Activated naive CD4-positive, alpha-beta T cell (primary cell): Measurements from ENCODE around the gene CAMKMT.

Experiments
- DNase-seq, 4 experiments: peaks; one replicate each; lab custom pipeline; 2025; lab: John Stamatoyannopoulos, UW

The CAMKMT gene

DNA sequence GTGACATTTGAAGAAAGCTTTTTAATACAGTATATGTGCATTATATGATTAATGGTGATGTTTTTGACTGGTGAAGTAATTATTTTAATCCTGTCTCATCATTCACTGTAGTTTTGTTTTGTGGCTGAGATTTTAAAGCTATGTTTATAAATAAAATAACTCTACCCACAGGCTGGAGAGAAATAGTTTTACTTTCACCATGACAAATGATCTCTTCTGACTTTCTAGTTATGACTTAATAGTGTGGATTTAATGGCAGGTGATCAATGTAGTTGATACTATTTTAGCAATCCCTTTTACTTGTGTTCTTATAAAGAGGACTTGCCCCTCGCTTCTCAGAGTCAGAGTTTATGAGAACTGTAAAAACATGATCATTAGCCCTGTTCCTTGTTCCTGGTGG lies 290.2 kb downstream of the CAMKMT start:
- no peak for DNase-seq

DNA sequence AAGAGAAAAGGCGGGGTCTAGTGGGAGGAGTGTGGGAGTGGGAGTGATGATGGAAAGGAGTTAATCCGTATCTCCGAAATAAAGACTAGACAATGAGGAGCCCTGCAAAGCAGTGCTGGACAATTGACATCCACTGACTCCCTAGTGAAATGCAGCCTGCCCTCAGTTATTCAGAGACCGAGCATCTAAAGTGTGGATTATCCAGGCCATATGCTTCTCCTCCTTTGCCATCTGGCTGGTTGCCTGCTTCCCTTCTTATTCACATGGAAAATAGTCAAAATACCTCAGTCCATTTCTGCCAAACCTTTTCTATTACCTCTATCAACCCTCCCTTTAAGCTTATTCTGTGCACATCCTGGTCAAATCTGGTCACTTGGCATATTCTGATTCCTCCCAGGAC lies 291.0 kb downstream of the CAMKMT start:
- no peak for DNase-seq

DNA sequence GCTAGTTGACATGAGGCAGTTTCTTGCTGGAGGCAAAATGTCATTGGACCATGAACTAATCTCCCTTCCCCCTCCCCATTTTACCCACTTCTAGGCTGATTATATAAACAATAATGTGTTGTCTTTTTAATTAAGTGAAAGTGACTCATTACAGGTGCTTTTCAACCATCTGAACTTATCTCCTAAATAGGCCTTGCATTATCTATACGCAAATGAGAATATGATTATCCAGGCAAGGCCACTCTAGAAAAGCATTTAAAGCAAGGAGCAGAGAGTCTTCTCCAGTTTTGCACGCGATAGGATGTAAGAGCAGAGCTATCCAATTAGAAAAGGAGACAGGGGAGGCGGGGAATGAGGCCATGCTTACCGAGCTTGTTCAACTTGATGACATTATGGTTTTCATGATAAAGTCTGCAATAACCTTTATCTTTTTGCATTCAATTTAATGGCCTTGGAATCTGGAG lies 293.7 kb downstream of the CAMKMT start:
- no peak for DNase-seq

DNA sequence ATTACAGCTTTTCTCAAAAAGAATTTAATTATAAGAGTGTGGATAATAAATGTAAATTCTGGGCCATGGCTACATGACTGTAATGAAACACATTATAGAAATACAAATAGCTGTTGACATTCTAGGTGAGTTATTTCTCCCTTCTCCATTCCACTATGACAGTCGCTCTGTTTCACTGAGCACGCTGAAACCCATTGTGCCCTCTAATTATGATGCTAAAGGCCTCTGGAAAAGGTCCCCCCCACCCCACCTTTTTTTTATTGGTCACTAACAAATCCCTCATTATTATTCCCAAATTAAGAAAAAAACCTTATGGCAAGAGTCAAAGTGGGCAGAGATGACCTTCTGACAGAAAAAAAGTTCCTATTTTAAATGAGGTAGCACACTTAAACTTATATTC lies 294.7 kb downstream of the CAMKMT start:
- no peak for DNase-seq

DNA sequence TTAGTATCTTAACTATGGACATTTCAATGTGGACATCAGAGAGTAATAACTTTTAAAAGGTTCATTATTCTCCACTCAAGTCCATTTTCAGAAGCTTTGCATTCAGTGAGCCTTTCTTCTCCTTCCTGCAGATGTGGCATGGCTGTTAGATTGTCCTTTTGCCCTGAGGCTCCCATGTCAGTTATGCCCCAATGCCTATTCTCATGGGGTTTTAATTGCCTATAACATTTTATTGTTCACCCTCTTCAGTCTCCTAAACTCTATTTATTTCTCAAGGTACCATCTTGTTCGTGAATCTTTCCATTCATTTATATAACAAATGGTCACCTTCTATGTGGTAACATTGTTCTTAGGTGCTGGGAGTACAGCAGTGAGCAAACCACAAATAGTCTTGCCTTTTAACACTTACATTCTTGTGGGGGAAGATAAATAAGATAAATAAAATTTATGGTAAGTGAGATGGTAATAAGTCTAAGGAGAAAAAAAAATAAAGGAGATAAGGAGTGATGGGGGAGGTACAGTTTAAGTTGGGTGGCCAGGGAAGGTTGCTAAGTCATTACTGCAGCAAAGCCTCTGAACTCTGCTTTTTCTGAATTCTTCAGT lies 301.8 kb downstream of the CAMKMT start:
- DNase-seq, result no peak

DNA sequence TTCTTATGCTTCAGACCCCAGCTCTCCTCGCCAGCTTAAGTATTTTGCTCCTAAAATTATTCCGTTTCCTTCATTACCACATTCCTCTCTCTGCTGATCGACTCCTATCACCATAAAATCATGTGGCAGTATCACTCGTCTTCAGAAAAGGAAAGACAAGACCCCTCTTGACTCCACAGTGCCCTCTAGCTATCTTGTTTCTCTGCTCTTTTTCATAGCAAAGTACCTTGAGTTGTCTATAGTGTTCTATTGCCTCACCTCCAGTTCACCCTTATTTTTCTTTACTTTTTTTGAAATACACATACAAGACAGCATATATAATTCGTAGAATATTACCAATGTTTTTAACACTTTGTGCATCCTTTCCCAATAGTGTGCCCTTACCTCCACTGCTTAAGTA lies 306.6 kb downstream of the CAMKMT start:
- DNase-seq, result no peak

DNA sequence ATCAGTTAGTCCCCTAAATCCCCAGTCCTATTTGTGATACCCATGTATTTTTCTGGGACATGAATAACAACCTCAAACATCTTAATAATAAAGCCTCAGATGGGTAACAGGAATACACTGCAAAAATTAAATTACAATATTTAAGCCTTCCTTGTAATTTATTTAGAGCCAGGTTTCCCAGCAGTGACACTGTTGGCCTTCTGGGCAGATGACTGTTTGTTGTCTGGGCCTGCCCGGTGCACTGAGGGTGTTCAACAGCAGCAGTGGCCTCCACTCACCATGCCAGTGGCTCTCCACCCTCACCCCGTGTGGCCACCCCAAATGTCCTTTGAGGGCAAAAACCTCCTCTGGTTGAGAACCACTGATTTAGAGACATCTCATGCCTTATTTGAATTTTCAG lies 309.5 kb downstream of the CAMKMT start:
- DNase-seq, result no peak

DNA sequence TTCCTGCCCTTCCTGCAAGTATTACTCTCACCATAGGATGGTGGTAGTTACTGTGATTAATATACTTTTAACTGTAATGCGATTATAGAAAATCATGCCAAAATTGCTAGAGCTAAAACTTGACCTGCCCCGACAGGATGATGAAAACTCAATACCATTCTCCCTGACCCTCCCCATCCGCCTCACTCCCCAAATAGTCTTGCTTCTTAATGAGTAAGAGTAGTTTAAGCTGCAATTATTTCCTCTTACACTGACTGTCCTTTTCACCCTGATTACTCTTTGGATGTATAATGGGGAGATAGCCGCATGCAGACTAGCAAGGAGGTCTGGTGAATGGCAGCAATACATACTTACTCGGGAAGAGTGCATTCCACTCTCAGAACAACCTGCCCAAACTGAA lies 310.2 kb downstream of the CAMKMT start:
- DNase-seq, result no peak

DNA sequence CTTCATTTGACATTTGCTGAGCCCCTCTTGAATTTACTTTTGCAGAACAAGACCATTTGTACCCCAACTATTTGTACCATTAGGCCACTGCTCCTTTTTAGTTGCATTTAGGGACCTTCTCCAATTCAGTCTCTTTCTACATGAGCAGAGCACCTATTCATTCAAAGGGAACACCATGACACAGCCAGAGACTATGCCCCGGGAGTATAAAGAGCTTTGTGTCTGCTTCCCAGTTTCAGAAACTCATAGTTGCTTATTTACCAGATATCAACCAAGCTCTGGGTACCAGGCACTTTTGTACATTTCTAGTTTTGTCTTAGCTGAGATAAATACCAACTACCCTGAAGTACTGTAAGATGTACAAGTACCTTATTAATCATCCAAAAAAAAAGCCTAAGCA lies 310.7 kb downstream of the CAMKMT start:
- no peak for DNase-seq

DNA sequence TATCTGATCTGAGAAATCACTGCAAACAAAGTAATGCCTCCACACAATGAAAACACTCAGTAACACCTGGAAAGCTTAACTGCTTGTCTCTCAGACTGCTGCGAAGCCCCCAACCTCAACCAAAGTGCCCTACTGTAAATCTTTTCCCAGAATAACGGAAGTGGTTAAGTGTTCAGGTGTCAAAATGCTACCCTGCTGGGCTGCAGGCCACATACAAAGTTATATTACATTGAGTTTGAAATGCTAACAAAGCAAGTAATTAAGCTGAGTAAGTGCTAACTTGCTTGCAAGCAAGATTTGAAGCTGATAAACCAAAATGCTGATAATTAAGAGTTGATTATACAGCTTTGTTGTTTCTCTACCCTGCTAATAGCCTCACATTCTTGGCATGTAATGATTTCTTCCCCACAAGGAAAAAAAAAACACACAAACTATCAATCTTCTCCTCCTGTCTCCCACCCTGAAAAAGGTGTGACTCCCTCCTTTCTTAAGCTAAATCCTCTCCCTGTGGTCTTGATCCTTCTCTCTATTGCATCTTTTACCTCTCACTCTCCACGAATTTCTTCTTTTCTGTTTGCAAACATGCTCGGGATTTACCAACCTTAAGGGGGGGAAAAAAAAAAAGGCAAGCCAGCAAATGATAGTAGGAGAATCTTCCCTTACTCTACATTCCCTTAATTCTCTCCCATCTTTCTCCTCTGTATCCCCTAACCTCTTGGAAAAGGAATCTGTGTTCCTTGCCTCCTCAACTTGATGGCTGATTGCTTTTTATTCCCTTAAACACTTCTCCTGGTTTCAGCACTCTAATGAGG lies 312.9 kb downstream of the CAMKMT start:
- DNase-seq, result no peak

DNA sequence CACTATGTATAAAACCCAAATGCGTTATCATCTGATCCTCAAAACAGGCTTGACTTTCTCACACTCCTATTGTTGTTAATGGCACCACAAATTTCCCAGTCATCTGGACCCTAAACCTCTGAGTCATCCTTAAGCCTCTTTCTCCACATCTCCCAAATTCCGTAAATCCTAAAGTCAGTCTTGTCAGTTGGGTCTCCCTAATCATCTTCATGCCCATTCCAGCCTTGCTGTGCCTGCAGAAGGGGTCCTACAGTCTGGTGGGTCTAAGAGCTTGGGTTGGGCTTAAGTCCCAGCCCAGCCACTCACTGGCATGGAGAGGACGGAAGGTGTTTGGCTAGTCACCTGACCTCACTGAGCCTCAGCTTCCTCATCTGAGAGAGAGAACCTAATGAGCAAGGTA lies 314.6 kb downstream of the CAMKMT start:
- DNase-seq, result no peak

DNA sequence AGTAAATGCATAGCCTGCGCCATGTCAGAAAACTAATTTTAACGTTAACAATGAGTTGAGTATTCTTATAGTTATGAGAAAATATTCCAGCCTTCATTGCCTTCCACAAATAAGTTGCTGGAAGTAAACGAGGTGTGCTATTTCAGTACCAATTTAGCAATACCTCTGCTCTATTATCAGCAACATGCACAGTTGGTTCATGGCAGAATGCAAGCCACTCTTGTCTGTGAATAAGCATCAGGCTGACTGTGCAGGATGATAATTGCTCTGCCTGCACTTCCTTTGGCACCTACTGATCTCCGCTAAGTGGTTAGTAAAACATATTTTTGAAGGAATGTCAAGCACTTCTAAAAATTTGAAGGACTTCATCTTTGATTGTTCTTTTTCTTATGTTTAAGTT lies 317.8 kb downstream of the CAMKMT start:
- no peak for DNase-seq

DNA sequence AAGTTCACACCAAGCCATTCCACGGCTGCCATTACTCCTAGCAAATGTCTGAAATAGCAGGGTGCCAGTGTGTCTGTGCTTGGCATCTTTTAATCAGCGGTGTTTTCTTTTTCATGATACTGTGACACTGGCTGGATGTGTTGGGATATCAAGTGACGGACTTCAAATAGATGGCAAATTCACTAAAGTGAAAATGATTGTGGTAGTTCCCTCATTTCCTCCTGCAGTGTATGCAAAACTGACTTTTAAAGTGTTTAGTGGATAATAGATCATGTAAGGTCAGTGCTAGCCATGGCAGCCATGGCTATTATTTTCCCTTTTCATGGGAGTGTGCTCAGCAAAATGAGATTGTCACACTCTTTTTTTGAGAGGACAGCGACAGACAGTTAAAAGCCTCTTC lies 318.2 kb downstream of the CAMKMT start:
- no peak for DNase-seq

DNA sequence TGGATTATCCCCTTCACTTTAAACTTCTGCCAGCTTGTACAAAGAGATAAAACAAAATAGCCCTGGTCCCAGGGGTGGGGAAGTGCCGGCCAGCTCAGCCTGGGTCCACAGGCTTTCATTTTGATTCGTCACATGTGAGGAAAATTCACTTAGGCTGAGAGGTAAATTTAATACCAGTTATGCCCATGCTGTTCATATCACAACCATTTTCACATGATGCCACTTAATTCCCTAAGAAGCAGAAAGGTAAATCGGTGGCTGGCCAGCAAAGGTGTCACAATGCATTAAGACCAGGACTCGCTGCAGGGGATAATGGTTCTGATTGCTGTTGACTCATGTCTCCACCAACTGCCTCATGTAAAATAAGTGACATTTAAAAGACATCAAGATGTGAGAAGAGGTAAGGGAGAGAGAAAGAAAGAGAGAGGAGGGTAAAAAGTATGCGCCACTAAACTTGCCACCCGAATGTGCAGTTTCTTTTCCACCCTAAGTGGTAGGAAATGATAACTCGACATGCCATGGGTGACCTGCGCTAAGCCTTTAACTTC lies 318.8 kb downstream of the CAMKMT start:
- DNase-seq, result no peak

DNA sequence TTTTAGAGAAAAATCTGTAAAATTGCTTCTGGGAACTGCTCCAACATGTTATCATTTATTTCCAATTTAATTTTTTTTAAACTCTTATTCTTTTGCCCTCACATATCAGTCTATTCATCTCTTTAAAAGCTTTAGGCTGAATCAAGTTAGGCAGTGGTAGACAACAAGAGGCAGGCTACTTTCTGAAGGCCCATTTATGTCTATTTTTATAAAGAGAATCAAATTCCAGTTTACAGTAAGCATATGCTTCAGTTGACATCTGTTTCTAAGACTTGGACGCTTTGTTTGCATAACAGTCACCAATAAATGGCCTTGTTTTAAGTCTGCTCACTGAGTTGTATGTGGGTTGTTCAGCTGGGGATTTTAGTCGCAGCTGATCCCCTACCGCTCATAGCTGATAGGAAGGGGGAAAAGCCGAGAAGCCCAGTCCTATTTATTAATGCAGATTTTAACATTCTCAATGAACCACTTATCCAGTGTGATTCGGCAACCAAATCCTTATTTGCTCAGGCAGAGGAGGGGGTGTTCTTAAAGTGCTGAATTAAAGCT lies 319.3 kb downstream of the CAMKMT start:
- DNase-seq, result no peak

DNA sequence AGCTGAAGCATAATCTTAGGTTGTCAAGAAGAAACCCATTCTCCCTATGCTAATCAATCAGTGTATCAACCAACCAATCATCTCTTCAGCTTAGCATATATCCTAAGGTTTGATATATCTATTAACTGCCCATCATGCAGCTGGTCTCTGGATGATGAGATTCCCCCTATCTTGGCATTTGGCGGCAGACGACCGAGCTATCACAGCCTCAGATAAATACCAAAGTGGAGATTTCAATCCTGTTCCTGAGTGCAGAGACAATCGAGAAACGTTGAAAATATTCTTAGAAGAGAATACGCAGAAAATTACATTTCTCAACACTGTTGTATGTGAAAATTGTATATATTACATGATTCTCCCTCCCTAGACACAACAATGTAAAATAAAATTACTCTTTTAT lies 320.7 kb downstream of the CAMKMT start:
- no peak for DNase-seq

DNA sequence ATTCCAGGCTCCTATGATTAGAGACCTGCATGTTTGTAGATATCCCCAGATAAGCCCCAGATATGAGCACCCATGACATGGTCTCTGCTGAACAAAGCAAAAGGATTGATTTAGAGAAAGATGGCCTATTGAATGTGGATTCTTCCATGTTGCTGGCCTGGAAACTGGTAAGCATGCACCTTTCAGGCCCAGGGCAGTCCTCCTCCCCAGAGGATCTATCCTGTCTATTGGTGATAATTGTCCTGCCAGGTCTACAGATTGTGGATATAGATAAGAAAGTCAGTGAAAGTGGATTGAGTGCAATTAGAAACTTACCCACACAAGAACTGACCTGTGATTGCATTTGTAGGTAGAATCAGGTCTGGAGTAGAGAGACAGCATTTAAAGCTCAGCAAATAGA lies 322.8 kb downstream of the CAMKMT start:
- DNase-seq, result no peak

DNA sequence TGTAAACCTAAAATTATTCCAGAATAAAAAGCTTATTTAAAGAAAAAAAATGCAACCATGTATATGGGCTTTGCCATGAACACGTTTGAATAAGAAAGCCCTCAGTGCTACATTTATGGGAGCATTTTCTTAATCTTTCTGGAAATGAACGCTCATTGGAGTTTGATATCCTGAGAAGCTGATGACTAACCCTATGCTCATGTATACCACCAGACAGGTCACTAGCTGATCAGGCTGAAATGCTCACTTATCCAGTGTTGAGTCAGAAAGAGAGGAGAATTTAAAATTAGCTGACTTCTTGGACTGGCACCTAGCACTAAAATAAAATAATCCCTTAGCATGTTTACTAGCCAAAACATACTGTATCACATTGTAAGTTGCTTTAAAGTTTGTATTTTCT lies 324.8 kb downstream of the CAMKMT start:
- no peak for DNase-seq

DNA sequence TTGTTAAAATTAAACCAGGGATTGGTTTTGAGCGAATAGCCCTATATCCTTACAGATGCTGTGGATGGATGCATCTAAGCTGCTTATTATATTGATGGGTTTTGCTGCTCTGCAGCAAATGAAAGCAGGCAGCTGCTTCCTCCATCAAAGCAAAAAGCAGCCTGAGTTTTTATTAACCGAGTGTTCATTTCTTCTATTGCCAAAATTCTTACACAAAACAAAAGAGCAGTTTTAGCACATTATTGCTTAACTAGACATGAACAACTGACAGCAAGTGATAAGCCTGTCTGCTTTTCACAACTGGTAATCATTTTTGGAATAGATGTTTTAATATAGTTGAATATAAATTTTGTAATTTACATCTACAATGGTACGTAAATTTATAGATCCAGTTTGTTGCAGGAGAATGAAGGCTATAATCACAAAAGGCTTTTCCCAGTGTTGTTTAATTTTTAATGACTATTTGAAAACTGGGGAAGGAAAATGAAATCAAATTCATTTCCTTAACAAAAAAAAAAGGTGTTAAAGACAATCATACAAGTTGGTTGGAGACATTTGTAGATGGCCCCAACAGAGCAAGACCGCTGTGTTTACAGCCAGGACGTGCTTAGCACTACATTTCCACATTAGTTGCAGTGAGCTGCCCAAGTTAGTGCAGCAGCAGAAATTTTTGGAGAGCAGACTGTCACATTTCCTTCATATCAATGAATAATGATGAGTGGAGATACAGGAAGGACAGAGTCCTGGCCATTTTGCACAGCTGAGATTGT lies 326.1 kb downstream of the CAMKMT start:
- no peak for DNase-seq

DNA sequence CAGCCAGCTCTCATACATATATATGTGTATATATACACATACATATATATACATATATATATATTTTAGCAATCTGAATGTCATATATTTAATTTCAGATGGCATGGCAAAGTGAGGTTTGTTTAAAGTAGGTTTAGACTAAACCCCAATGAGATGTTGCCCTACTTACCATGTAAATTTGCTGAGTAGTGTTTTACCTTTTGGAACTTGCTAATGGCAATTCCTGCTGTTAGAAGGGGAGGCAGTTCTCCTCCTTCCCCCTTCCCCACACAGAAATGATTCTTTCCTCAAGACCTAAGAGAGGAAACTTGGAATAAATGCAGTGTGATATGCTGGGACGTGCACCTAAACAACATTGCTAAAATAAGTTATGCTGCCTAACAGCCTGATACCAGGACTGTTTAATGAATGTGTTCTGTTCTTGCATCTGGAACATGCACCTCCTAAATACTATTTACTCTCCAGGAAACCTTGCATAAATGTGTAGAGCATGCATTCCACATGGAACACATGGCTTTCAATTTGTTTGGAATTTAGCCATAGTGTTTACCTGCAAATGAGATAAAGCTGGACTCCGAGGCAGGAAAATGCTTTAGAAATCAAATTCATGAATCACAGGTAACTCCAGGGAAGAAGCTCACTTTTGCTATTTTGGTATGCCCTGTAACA lies 326.8 kb downstream of the CAMKMT start:
- no peak for DNase-seq

DNA sequence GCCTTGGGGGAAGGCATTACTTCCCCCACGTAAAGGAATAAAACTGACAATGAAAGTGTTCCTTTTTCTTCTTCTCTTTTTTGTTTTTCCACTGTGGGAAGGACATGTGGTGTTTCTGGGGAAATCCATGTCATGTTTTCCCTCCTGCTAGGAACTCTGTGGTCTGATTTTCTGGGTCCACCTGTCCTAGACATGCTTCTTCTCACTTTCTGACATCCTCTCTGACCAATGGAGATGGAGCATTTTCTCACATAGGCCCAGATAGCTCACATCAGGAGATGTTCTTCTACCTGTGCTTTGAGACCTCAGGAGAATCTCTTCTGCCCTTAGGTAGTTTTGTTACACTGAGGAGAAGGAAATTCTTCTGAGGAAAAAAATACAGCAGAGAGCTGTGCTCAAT lies 327.8 kb downstream of the CAMKMT start:
- DNase-seq, result no peak
